ENCODE data around the gene DPCD. TPM values are rescaled to one million over a fixed set of nuclear protein-coding genes. Genes with fewer than 3 reads are reported as not detected.

The DPCD gene
- total and polyA plus RNA-seq, 10 donors, result 3.2 to 9.6 (median 4.5) TPM

DNA sequence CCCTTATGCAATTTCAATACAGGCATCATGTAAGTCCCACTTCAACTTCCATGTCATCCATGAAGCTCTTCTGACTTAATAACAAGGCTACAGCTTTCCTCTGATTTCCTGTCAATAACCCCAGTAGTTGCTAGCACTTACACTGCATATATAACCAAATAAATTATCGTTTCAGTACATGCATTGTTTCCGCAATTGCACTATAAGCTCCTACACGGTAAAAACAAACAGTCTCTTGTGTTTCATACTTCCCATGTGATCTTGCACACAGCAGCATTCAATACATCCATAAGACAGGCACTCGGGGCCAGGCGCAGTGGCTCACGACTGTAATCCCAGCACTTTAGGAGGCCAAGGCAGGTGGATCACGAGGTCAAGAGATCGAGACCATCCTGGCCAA is 65.4 kb downstream of the DPCD start:
- no peaks in the 10 kb centered on the region for H3K27me3 ChIP-seq (replicated peaks in 1 of 7)
- H3K36me3 ChIP-seq, result peaks cover 0 to 96% (median 63%) of the 10 kb centered on the region in 6 donors
- no peak overlapping the region for H3K27ac ChIP-seq
- H3K4me1 ChIP-seq, result no peaks in the 10 kb centered on the region
- H3K4me3 ChIP-seq, result no peak overlapping the region
- TF ChIP-seq POLR2AphosphoS5 (IDR thresholded peaks at IDR 0.05), result no peak
- no peak for TF ChIP-seq POLR2A (IDR thresholded peaks at IDR 0.05)
- TF ChIP-seq, protein P1, sequence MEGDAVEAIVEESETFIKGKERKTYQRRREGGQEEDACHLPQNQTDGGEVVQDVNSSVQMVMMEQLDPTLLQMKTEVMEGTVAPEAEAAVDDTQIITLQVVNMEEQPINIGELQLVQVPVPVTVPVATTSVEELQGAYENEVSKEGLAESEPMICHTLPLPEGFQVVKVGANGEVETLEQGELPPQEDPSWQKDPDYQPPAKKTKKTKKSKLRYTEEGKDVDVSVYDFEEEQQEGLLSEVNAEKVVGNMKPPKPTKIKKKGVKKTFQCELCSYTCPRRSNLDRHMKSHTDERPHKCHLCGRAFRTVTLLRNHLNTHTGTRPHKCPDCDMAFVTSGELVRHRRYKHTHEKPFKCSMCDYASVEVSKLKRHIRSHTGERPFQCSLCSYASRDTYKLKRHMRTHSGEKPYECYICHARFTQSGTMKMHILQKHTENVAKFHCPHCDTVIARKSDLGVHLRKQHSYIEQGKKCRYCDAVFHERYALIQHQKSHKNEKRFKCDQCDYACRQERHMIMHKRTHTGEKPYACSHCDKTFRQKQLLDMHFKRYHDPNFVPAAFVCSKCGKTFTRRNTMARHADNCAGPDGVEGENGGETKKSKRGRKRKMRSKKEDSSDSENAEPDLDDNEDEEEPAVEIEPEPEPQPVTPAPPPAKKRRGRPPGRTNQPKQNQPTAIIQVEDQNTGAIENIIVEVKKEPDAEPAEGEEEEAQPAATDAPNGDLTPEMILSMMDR (IDR thresholded peaks at IDR 0.05 in 8 of 11, conservative IDR thresholded peaks at IDR 0.05 in 3 of 11), result no peak
- no peaks in the 10 kb centered on the region for H3K9me3 ChIP-seq
- 96 to 98% (median 96%) methylated on average over 8 of the region's 8 CpGs for WGBS, 5 donors
- intact Hi-C loops (cut with DNase I; ENCODE audit: low total_unique reads), result no loop called here
- no peak for DNase-seq

DNA sequence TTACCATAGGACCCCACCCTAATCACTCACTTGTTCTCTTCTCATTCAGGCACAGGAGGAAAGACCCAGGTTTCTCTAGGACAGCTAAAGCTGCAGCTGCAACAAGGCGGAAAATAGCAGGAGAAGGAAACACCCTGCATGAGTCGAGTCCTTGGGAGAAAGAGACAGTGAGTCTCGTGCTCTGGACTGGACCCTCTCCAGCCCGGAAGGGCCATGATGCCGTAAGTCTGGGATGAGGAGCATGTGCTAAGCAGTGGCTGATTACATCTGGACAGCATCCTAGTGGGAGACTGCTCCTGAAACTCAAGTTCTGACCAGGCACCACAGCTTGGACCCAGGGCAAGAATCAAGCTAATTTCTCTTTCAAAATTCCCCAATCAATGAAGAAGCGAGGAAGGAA is 67.4 kb downstream of the DPCD start:
- Histone ChIP-seq H3K4me1 (no peaks in the 10 kb centered on the region), H3K27ac (no peak overlapping the region), H3K36me3 (peaks cover 0 to 96% (median 69%) of the 10 kb centered on the region in 6 donors), H3K27me3 (replicated peaks in 1 of 7) (no peaks in the 10 kb centered on the region), H3K4me3 (no peak overlapping the region), H3K9me3 (no peaks in the 10 kb centered on the region)
- no peak for DNase-seq
- TF ChIP-seq POLR2AphosphoS5 (IDR thresholded peaks at IDR 0.05), result no peak
- TF ChIP-seq POLR2A (IDR thresholded peaks at IDR 0.05), result no peak
- TF ChIP-seq, protein P1 (IDR thresholded peaks at IDR 0.05 in 8 of 11, conservative IDR thresholded peaks at IDR 0.05 in 3 of 11), result no peak
- intact Hi-C loops (cut with DNase I; ENCODE audit: low total_unique reads), result no loop called here
- 77 to 85% (median 80%) methylated on average over 6 of the region's 6 CpGs for WGBS, 5 donors

DNA sequence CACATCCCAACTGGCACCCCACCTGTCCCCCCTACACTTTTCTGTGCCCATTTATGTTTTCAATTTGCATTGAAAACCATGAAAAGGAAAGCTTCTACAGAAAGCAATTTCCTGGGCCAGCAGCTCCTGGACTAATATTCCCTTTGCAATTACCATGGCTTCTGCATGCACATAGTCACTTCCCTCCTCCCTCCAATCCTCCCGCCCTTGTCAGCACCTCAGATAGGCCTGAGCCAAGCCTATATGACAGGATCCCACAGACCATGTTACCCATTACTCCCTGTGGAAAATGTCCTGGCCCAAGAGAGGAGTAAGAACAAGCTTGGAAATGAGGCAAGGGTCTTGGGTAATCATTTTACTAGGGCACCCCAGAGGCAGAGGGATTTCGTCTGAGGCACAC is 68.8 kb downstream of the DPCD start:
- no peak for DNase-seq
- intact Hi-C loops (cut with DNase I; ENCODE audit: low total_unique reads), result no loop called here
- no peaks in the 10 kb centered on the region for H3K27me3 ChIP-seq (replicated peaks in 1 of 7)
- TF ChIP-seq POLR2A (IDR thresholded peaks at IDR 0.05) (no peak), POLR2AphosphoS5 (IDR thresholded peaks at IDR 0.05) (no peak)
- TF ChIP-seq, protein P1 (IDR thresholded peaks at IDR 0.05 in 8 of 11, conservative IDR thresholded peaks at IDR 0.05 in 3 of 11), result no peak
- H3K4me1 ChIP-seq, result no peaks in the 10 kb centered on the region
- no peak overlapping the region for H3K27ac ChIP-seq
- no peak overlapping the region for H3K4me3 ChIP-seq
- peaks cover 0 to 96% (median 71%) of the 10 kb centered on the region in 6 donors for H3K36me3 ChIP-seq
- no peaks in the 10 kb centered on the region for H3K9me3 ChIP-seq
- WGBS, 5 donors, result 93 to 100% (median 98%) methylated on average over 2 of the region's 2 CpGs

DNA sequence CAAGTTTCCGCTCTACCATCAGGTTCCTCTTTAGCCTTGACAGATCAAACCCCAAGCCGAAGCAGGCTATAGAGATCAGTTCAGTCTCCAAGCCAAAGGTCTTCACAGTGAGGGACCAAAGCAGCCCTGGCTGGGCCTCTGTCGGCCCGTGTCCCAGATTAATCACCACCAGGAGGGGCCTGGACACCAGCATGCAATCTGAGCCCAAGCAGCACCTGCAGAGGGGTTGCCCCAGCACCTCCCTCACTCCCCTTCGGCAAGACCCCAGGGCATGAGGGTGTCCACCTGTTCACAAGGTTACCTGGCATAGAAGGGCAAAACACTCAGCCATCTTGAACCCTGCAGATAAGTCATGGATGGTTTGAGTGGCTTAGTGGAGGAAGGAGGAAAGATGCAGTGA is 70.9 kb downstream of the DPCD start:
- WGBS, 5 donors, result 78 to 100% (median 92%) methylated on average over 4 to 5 of the region's 5 CpGs
- no peaks in the 10 kb centered on the region for H3K4me1 ChIP-seq
- peaks cover 4 to 96% (median 74%) of the 10 kb centered on the region in 6 donors for H3K36me3 ChIP-seq
- no peaks in the 10 kb centered on the region for H3K27me3 ChIP-seq (replicated peaks in 1 of 7)
- intact Hi-C loops (cut with DNase I; ENCODE audit: low total_unique reads), result no loop called here
- TF ChIP-seq POLR2AphosphoS5 (IDR thresholded peaks at IDR 0.05) (no peak), POLR2A (IDR thresholded peaks at IDR 0.05) (no peak)
- TF ChIP-seq, protein P1 (IDR thresholded peaks at IDR 0.05 in 8 of 11, conservative IDR thresholded peaks at IDR 0.05 in 3 of 11), result no peak
- no peak overlapping the region for H3K4me3 ChIP-seq
- H3K9me3 ChIP-seq, result no peaks in the 10 kb centered on the region
- no peak overlapping the region for H3K27ac ChIP-seq
- no peak for DNase-seq

Small RNA genes within 50 kb of the gene (microRNA-seq; reads per million reads assigned to microRNA genes)
- gene MIR3158-1, result 0 reads per million in 3 donors
- 0 reads per million in 3 donors for gene MIR3158-2

Small RNA genes within 50 kb of the gene (small RNA-seq; reads per million reads assigned to genes)
- gene MIR3158-1 (0 reads per million in 4 donors), gene RNU6-1165P (0 reads per million in 4 donors)

Other genes starting within 250 kb of the DPCD start
- gene BTRC, start 234.2 kb upstream of the DPCD start, total RNA-seq, result 10 to 100 TPM; 16.9 to 23.9 (median 21.7) TPM
- gene BTRC, start 234.2 kb upstream of the DPCD start, polyA plus RNA-seq, result 1 to 10 TPM; 2.7 to 5.3 (median 3.0) TPM
- 10 to 100 TPM; 27.6 to 36.7 (median 28.9) TPM for gene POLL, start 64 bp upstream of the DPCD start, total RNA-seq
- gene POLL, start 64 bp upstream of the DPCD start, polyA plus RNA-seq, result 10 to 100 TPM; 22.3 to 40.3 (median 39.0) TPM
- gene FBXW4, start 106.8 kb downstream of the DPCD start, total RNA-seq, result 10 to 100 TPM; 51.1 to 78.1 (median 64.3) TPM
- gene FBXW4, start 106.8 kb downstream of the DPCD start, polyA plus RNA-seq, result 10 to 100 TPM; 24.1 to 38.6 (median 31.7) TPM
- not detected for gene FGF8, start 187.8 kb downstream of the DPCD start, total RNA-seq
- gene FGF8, start 187.8 kb downstream of the DPCD start, polyA plus RNA-seq, result under 1 TPM in 2 of 3 donors, not detected in 1; 0.11 TPM
- gene NPM3, start 195.1 kb downstream of the DPCD start, total RNA-seq, result 10 to 100 TPM; 16.8 to 46.9 (median 24.6) TPM
- gene NPM3, start 195.1 kb downstream of the DPCD start, polyA plus RNA-seq, result 10 to 100 TPM; 33.5 to 54.6 (median 44.2) TPM
- gene OGA, start 230.1 kb downstream of the DPCD start, total RNA-seq, result 100 to 1,000 TPM; 143 to 234 (median 172) TPM
- 10 to 100 TPM; 65.7 to 87.0 (median 68.3) TPM for gene OGA, start 230.1 kb downstream of the DPCD start, polyA plus RNA-seq

Data from spleen (tissue), 11 donors.